ENCODE results near the gene EVC2.

EVC2 gene

DNA sequence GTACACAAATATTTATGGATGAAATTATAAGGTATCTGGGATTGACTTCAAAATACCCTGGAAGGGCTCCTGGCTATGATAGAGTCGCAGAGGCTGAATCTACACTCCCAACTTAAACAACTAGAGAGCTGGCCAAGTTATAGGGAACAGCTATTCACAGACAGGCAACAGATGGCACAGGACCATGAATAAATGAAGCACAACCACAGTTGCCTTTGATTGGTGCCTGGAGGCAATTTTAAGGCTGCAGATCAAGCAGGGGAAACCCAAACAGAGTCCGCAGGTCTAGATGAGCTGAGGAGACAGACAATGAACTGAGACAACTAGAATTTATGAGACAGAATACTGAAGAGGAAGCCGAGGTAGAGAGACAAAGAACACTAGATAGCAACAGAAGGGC lies 155.9 kb downstream of the EVC2 start:
- DNase-seq: no peak

DNA sequence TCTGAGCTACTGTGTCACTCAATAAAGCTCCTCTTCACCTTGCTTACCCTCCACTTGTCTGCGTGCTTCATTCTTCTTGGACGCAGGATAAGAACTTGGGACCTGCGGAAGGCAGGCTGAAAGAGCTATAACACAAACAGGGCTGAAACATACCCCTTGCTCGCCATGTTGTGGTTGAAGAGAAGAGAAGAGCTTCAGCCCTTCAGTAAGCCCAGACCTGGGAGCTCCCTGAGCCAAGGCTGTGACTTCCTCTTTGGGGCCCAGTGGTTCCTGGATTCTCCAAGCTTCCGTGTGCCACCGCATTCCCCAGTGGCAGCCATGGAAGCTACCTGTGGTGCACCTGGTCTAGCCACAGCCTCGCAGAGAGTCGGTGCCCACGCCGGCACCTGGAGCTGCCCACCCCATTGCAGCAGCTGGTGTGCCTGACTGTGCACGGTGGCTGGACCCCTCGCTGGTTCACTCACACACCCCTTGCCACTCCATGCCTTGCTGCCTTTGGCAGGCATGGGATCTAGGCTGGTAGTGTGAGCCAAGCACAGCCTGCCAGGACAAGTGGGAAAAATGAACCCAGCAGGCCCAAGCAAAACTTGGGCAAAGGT lies 160.6 kb downstream of the EVC2 start:
- no peak for DNase-seq

DNA sequence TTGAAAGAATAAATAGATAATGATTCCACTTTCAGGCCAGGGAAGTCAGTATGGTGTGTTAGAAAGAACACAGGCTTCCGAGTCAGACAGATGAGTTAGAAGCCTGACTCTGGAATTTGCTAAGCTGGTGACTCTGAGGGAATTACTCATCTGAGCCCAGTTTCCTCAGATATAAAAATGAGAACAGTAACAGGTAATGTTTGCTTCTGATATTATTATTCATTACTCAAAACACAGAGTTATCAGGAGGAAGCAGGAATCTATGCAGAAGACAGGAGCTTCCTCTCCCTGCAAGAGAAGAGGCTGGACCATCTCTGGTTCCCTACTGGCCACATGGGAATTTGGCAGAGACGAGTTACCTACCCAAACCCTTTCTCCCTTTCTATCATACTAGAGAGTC lies 163.1 kb downstream of the EVC2 start:
- no peak for DNase-seq

DNA sequence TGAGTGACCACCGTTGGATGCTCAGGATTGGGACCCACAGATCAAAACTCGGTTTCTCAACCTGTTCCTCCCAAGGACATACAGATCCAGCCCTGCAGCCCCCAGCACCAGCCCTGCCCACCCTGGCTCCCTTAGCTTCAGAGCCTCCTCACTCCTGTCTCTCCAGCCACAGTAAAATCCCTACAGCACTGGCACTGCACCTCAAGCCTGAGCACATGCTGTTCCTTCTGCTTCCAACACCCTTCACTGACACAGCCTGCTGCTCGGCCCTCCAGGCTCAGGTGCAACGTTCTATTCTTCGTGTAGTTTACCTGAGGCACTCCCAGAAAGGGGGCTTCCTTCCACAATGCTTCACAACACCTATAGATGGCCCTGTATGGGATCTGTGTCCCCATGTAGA lies 163.6 kb downstream of the EVC2 start:
- DNase-seq: no peak

DNA sequence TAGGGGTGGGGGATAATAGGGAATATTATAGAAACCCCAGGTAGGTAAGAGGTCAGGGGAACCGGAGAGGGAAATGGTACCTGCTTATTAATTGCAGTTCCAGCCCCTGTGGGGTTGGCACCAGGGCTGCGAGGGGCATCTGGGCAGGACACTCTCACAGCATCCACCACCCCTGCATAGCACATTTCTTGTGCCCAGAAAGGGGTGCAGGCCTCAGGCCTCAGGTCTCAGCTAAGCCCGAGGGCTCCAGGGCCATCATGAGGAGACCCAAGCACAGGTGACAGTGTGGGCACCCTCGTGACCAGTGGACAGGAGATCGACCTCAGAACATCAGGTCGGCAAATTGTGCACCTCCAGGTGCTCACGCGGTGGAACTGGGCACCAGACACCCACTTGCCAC lies 164.7 kb downstream of the EVC2 start:
- DNase-seq: no peak

DNA sequence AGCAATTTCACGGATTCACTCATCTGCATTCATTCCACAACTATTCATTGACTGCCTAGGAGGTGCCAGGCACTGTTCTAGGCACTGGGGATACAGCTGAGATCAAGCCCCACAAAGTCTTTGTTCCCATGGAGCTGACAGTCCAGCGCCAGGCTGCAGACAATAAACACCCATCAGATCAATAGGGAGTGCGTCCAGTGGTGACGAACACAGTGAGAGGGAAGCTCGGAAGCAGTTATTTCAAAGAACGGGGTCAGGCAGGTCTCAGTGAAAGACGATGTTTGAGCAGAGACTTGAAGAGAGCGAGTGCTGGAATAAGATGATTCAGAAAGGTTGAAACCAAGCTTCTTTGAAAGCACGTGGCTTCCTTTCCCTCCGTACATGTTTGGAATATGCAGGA lies 167.2 kb downstream of the EVC2 start:
- DNase-seq: no peak

DNA sequence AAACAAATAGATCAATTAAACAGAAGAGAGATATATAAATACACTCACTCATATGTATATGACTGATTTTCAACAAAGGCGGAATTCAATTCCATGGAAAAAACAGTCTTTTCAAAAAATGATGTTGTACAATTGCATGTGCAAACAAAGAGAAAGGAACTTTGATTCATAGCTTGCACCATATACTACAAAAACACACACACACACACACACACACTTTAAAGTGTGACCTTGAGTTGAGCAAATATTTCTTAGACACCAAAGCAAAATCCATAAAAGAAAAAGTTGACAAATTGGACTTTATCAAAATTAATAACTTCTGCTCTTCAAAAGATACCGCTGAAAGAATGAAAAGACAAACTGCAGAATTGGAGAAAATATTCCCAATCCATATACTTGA lies 168.8 kb downstream of the EVC2 start:
- DNase-seq: no peak

DNA sequence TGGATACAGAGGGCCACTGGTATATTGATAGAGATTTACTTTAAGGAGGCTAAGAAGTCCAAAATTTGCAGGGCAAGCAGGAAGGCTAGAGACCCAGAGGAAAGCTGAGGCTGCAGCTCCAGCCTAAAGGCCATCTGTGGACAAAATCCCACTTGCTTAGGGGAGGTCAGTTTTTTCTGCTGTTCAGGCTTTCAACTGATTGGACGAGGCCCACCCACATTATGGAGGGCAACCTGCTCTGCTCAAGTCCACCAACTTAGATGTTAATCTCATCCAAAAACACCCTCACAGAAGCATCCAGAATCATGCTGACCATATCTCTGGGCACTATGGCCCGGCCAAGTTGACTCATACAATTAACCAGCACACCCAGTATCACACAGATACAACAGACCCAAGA lies 176.3 kb downstream of the EVC2 start:
- no peak for DNase-seq

DNA sequence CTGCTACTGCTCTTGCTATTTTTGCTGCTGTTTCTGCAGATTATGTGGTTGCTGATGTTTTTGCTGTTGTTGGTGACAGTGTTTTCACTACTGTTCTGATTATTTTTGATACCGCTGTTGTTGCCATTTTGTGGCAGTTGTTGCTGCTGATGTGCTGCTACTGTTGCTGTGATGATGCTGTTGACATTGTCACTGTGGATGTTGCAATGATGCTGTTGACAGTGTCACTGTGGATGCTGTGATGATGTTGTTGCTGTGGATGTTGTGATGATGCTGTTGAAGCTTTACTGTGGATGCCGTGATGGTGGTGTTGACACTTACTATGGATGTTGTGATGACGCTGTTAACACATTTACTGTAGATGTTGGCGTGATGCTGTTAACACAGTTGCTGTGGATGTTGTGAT lies 180.3 kb downstream of the EVC2 start:
- no peak for DNase-seq

DNA sequence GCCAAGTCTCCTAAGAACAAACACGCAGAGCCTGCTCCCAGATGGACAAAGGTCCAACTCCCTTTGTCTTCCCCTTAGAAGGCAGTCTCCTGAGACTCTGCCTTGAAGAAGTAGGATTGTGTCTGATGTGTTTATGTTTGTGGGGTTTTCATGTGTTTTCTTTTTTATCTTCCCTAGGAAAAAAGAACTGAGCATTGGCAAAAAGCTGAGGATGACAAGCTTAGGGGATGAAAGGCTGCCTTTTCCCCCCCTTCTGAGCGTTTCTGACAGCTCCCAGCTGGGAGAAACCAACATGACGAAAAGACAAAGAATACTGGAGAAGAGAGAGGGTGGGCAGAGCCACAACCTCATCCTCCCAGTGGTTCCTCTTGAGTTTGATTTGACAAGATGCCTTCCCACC lies 181.1 kb downstream of the EVC2 start:
- no peak for DNase-seq

DNA sequence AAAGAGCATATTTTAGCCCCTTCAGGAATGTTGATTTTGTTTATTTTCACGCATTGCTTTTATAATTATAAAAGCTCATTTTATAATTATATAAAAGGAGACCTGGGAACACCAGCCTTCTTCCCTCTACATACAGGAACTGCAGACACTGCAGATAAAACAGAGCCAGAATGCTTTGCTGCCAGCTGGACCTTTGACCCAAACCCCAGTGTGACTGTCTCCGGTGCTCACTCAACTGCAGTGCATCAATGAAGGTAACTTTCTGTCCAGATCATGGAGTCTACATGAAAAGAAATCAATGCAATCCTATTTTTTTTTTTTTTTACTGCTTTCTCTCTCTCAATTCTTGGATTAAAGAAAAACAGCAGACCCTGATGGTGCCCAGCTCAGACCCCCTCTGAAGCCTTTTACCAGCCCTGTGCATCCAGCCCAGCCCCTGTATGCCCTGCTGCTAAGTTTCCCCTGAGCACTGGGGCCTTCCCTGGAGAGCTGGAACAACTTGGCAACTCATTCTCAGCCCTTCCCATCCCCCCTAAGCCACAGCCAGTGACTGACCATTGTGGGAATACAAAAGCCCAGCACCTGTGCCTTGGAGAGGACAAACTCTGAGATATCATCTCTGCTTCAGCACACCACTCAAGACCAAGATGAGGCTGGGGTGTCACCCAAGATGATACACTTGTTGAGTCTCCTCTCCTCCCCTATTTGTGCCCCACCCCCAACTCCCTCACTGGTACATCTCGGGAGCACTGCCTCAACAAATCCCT lies 182.1 kb downstream of the EVC2 start:
- DNase-seq: no peak

DNA sequence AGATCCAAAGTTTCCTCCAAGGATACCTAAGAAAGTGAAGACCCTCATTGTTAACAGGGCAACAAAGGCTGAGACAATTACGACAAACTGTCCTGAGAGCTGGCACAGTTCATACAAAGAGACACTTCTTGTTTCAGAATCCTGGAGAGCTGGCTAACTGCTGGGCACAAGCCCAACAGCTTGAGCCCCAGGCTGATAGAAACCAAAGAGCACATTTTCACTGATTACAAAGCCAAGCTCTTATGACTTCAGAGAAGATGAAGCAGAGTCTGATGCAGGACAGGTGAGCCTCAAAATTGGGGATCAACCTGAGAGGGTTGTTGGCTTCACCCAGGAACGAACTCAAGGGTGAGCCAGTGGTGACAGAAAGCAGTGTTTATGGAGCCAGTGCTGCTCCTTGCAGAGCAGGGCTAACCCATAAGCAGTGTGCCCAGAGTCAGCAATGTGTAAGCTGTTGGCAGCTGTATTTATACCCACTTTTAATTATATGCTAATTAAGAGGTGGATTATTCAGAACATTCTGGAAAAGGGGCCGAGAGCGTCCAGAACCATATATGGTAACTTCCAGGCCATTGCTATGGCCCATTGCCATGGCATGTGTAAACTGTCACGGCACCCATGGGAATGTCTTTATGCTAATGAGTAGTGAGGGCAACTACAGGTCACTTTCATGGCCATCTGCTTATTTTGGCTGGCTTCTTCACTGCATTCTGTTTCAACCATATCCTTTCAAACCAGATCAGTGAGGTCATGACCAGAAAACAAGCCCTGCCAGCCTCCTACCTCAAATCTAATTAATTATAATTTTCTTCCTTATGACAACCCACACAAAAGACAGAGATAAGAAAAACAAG lies 183.7 kb downstream of the EVC2 start:
- no peak for DNase-seq

DNA sequence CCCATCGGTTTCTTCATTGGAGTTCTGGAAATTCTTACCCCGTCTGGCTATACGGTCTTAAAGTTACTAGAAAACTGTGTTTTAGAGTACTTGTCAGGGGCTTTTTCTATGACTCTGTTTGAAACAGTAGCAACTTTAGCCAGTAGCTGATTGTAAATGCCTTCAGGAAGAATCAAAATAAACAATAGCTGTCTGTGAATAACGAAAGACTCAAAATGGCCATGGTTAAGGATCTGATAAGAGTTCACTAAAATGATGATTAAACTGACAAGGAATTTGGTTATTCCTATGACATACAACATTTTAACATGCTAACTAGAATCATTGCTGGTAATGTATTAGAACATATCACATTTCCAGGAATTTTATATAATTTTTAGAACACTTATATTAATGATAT lies 191.0 kb downstream of the EVC2 start:
- no peak for DNase-seq

DNA sequence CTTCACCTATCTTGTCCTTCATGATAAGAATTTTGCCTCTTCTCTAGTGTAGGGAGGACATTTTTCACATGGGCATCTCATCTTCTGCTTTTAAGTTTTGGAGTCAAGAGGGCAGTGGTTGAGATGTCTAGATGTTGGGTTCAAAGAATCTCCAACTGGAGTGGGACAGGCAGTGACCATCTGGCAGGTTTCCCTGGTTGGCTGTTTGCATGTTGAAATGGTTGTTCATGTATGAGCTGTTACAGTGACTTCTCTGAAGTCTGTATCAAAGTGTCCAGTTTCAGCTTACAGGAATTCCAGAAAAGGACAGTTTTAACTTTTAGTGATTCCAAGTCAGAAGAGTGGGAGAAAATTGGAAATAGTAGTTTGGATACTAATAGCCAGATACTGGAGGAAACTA lies 192.7 kb downstream of the EVC2 start:
- DNase-seq: no peak

All from activated naive CD4-positive, alpha-beta T cell treated with Interleukin-2 at 50 U/mL for 16 hours (primary cell).